Left renal pelvis (tissue), 4 donors: ENCODE data around the gene LRMDA. TPM values are rescaled to one million over a fixed set of nuclear protein-coding genes. Genes with fewer than 3 reads are reported as not detected.

Experiments
- DNase-seq, 4 donors: peaks; one replicate each; pipeline ENCODE4 v3.0.0-alpha.2; 2013; ENCODE audit warnings: low read depth in 4 of 4, low spot score in 3 of 4
- polyA plus RNA-seq, 4 donors: library from polyadenylated mRNA; unstranded; fragments of 120-200 nt; gene quantifications; one replicate each; pipeline ENCODE4 v1.2.1, GENCODE V29; 2013; ENCODE audit not compliant: insufficient read length in 4 of 4

Gene LRMDA
- polyA plus RNA-seq, 4 donors, result 7.8 to 23.9 (median 16.5) TPM

DNA sequence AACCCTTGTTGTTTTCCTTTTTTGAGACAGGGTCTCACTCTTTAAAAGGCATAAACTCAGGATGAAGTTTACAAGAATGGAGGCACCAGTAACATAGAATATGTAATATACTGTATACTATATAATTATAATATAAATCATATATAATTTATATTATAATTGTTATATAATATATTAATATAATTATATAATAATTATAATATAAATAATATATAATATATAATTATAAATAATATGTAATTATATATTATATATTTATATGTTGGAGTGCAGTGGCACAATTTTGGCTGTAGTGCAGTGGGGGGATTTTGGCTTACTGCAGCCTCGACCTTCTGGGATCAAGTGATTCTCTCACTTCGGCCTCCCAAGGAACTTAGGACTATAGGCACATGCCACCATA, 96.1 kb downstream of the LRMDA start:
- no peak for DNase-seq

DNA sequence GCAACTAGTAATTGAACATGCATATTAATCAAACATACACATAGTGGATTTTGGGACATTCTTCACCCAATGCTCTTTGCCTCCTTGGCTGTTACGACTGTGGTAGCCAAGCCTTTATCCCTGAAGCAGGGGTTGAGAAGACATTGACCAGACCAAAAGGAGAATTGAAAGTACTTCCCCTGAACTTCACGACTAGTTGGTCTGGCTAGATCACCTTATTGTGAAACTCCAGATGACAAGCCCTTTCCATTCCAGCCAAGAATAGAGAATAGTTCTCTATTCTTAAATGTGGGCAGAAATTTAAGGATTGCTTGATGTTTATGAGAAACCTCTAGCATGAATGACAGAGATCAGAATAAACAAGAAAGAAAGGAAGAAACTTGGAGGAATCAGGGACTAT, 97.0 kb downstream of the LRMDA start:
- no peak for DNase-seq

DNA sequence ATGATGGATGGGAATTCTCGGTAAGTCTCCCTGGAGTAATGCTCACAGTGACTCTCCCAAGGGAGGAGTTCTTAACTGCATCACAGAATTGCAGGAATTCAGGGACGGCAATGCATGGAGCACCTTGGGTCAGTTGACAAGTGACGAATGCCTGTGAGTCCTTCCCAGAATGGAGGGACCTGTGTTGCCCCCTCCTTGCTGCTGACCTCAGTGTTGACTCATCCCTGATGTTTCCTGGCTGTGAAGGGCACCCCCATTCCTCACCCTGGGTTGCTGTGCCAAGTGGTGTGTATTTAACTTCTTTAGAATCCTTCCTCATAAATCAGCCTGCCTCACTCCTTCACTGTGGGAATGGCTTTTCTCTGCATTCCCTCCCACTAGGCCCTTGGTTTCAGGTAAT, 98.9 kb downstream of the LRMDA start:
- DNase-seq, result peak in 1 of 4 donors; percentile 23

DNA sequence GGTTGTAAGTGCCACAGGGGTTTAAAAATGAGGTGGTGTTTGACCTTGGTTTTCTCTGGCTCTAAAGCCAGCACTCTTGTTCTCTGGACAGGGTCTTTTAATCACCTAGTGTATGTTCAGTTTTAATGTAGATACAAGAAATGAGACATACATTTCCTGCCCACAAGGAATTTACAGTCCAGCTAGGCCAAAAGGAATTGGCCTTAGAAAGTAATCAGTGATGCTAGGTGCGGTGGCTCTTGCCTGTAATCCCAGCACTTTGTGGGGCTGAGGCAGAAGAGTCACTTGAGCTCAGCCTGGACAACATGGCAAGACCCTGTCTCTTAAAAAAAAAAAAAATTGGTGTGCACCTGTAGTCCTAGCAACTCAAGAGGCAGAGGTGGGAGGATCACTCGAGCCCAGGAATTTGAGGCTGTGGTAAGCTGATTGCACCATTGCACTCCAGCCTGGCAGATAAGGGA, 100.2 kb downstream of the LRMDA start:
- no peak for DNase-seq

DNA sequence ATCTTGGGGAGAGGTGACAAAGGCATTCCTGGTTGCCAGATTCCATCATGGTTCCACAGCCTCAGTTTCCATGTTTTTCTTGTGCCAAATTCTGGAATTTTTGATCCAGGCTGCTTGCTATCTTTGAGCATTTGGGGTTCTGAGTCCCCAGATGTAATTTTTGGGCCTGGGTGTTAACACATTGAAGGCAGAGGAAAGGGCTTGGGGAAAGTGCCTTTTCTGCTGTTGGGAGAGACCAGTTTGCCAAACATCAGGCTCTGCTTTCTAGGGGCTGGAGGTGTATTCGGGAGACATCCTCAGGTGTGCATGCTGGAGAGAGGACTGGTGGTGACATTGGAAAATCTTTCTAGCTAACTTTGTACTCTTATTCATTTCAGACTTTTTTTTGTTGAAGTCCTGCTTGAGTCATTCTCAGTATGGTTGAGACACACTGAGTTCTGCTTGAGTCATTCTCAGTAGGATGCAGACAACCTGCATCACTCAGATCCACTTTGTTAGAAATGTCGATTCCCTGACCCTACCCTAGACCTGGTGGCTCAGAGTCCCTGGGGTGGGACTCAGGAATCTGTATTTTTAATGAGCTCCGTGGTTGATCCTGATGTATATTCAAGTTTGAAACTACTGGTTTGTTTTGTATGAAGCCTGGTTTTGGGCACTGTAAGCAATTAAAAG, 101.0 kb downstream of the LRMDA start:
- no peak for DNase-seq

DNA sequence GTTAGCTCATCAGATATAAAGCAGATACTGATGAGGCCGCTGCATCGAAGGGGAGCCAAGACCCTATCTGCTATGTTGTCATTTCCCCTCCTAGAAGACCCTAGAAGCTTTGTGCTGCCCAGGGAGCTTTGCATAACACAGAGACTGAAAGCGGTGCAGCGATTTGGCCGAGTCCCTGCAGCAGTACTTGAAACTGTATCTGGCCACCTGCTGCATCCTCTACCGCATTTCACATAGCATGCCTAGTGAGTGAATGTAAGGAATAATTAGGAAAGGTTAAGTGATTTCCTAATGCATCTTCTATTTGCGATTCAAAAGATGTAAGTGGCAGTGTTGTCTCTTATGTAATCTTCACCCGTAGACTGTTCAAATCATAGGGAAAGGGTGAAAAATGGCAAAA, 106.7 kb downstream of the LRMDA start:
- no peak for DNase-seq

DNA sequence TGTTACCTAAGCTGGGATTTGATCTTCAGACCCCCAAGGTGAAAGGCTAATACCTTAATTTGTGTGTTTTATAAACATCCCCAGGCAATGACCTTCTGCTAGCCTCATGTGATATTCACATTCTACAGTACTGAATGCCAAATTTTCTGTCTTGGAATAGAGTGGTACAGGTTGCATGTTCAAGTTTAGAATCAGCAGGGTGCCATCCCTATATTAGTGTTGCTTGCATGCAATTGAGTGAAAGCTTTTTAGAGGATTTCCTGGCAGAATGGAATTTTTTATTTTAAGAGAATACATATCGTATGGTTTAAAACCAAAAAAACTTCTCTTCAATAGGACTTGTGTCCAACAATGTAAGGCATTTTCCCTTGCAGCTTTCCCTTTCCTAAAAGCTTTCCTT, 107.3 kb downstream of the LRMDA start:
- DNase-seq, result no peak

DNA sequence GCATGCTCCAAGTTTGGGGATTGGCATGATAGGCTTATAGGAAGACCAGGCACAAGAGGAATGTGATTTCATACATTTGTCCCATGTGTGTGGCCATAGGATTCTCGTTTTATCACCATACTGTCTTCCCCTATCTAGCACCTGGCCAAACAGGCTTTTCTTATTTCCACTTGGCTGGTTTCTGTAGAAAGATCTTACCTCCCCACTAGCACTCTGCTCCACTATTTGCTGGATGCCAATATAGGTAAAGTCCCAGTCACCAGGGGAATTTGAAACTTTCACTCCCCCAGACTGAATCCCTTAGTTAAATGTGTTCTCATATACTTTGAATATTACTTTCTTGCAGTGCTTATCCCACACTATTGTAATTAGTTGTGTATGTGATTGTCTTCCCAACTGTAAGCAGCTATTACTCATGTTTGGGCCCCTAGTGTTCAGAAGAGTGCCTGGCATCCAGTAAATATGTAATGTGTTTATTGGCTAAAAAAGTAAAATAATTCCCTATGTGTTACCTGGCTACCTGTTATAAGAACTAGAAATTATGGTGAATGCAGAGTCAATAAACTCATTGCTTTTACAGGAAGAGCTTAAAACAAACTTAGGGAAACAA, 109.0 kb downstream of the LRMDA start:
- DNase-seq, result no peak

DNA sequence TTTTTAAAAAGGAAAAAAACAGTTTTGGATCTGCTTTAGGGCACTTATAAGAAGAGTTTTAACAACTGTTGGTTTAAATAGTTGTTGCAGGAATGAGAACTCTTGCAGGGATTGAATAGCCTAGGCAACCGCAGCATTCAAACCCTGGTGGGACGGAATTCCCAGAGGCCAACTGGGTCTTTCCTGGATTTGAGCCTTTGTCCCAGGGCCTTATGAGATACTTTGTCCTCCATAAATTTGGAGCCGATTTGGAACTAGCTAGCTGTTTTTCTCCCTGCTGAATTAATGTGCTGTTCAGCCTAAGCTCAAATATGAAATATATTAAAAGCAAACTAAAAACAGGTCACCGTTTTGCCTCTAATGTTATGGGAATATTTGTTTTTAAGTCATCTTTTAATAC, 109.6 kb downstream of the LRMDA start:
- DNase-seq, result no peak

DNA sequence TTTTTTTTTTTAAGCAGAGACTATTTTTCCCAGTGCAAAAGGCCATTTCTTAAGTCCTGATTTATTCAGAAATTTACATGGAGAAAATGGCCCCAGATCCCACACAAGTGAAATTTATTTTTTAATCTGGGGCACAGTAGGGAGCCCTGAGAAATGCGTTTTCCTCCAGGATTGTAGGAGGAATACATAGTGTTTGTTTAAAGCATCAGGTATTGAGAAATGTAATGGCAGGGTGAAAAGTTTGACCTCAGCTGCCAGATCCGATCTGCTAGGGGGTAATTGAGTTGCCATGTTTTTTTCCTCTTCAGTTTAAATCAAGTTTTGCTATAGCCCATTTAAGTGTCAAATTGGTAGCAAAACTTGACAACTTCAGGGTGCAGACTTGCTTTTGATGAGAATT, 110.0 kb downstream of the LRMDA start:
- no peak for DNase-seq

DNA sequence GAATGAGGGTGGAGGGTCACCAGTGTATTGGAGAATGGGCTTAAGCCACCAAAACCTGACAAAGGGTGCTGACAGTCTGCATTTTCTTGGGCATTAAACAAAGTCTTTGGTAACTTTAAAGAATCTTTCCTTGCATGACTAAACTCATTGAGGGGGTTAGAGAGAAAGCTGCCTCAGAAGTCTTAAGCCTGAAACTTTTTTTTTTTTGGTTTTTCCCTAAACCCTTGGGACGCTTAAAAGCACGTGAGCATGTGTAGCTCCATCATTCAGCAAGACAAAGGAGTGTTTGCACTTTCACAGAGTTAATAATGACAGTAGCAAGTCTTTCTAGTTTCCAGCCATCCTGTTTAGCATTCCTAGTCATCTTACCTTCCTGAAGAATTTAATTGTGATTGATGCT, 110.7 kb downstream of the LRMDA start:
- no peak for DNase-seq

DNA sequence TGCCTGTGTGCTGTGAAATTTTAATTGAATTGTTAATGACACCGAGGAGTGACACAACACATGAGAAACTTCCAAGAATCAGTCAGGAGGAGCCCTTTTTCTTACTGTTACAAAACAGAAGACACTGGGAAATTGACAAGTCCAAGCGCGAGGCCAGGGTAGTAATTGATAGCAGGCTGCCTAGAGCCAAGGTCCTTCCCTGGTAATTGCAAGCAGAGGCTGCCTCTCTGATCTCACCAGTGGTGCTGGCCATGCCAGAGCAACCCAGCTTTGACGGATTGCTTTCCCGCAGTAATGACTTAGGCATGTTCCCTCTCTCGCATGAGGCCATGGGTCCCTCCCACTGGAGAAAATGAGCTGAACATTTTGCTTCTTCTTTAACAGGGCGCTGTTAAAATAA, 111.5 kb downstream of the LRMDA start:
- DNase-seq, result peak in 1 of 4 donors; percentile 40

DNA sequence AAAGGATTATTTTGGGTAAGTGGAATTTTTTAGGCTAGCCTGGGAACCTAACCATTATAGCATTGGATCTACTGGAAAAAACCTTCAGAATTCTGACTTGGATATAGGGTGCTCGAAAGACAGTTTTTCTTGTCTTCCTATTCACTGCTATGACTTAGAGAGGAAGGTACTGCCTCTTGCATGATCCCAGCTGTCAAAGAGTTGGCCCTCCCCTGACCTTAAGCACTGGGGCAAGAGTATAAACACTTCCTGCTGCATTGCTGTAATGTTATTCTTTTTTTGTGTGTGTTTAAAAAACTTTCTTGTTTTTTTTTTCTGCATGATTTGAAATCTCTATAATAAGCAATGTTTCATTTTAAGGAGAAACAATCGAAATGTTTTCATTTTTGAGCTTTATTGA, 113.0 kb downstream of the LRMDA start:
- DNase-seq, result no peak

DNA sequence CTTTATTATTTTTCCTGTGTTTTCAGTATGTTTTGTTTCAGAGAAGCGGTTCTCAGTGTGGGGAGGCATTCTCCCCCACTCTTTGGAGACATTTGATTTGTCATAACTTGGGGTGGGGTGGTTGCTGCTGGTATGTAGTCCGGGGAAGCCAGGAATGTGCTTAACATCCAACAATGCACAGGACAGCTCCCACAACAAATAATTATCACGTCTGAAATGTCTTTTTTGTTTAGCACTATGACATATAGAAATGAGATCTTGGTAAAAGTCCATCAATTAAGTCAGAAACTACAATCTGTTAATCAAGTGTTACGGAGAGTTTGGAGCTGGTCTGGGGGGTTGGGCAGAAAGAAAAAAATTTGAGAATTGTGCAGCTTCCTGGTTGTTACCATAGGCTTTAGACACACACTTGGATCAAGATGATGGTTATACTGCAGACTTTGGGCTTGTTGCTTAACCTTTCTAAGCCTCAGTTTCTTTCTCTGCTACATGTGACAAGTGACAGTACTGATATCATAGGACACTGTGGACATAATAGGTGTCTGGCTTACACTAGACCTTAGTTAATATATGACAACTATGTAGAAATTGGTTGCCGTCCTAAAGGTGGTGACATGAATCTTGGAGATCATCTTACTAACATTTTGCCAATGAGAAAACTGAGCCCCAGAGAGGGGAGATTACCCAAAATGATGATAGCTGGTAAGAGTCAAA, 113.7 kb downstream of the LRMDA start:
- DNase-seq, result no peak

DNA sequence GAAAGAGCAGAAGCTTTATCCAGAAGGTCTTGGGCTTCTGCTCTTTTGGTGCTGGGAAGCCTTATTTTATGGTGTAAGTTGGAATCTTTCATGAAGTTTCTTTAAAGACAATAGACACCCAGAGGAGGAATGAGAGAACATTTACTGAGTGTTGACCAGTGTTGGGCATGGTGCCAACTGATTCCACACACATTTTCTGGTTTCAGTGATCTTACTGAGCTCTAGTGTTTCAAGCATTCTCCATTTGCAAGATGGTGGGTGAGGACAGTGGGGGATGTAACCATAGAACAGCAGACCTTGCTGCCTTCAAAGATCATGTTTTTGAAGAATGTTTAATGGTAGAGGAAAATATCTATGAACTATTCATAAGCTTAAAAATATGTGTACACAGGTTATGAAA, 114.6 kb downstream of the LRMDA start:
- no peak for DNase-seq

DNA sequence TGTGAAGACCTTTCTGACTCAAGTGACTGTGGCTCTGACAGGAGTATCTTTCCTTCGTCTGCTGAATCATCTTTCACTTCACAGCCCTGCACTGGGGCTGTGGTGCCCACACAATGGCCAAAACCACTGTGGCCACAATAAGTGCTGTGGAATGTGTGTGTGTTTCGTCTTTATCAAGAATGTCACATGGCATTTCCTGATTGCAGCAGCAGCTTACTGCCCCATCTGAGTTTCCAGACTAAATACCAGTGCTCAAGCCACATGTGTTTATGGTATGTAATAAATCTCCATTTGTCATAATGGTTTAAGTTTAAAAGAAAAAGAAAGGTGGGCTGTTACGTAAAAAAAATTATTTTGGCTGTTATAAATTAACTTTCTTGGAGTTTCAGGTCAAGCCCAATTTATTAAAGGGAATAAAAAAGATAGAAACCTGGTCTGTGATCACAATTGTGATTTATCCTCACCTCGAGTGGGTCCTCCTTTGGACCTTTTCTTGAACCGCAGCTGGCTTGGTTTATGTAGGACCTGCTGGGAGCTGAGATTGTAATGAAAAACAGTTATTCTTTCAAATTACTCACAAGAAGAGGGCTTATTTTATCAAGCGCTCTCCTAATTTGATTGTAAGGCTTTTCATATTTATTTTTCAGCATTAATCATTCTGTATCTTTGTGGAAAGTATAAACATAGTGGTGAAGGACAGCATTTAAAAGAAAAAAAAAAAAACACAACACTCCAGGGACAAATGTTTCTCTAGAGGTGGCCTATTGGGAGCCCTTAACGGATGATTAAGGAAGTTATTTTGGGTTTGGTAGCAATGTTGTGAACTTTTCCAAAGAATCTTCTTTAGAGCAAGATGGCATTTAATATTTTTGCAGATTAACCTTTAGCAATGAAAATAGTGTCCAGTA, 116.2 kb downstream of the LRMDA start:
- DNase-seq, result no peak

DNA sequence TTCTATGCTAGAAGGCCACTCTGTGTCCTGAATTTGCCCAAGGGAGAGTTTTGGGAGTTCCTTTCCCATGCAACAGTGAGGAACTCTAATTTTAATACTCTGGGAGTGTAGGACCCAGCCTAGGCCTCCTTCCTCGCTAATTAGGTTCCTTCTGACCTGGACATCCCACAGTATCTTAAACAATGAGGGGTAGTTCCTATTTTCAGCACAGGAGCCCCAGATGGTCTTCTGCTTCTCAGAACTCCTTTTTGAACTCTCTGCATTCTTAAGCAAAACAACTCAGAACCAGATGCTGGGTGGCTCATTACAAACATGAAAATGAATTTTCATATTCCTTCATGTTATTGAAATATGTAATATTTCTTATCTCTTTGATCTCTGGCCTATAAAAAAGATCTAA, 116.9 kb downstream of the LRMDA start:
- no peak for DNase-seq

DNA sequence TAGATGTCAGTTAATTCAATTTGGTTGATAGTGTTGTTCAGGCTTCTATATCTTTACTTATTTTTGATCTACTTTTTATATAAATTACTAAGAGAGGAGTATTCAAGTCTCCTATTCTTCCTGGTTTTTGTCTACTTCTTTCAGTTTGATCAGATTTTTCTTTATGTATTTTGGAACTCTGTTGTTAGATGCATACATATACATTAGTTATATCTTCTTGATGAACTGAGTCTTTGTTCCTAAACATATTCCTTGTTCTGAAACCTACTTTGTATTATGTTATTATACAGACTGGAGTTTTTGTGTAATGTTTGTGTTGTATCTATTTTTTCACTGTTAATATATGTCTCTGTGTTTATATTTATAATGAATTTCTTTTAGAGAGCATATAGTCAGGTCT, 118.8 kb downstream of the LRMDA start:
- DNase-seq, result no peak

DNA sequence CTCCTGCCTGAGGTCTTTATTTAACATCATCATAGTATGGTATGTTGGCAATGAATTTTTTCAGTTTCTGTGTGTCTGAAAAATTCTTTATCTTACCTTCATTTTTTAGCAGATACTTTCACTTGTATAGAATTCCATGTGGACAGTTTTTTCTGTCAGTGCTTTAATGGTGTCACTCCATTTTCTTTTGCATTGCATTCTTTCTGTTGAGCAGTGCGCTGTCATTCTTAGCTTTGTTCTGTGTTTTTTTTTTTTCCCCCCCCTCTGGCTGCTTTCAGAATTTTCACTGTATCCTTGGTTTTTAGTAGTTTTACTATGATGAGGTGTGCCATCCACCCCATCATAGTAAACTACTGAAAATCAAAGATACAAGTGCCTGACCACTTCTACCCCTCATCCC, 120.7 kb downstream of the LRMDA start:
- no peak for DNase-seq

DNA sequence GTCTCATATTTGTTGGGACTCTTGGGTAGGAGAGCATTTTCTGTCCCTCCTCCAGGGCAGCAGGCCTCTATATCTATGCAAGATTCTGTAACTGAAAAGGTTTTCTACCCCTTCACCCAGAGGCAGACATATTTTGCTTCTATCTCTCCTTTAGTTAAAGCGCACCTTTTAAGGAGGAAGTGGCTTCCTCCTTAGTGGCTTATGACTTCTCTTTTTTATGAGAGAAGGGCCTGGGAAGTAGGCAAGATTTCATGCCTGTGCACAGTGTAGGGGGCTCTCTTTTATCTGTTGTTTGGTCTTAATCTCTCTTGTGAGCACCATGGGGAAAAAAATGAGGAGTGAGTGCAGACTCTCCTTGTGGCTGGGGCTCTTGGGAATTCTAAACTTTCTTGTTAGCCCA, 122.1 kb downstream of the LRMDA start:
- no peak for DNase-seq

DNA sequence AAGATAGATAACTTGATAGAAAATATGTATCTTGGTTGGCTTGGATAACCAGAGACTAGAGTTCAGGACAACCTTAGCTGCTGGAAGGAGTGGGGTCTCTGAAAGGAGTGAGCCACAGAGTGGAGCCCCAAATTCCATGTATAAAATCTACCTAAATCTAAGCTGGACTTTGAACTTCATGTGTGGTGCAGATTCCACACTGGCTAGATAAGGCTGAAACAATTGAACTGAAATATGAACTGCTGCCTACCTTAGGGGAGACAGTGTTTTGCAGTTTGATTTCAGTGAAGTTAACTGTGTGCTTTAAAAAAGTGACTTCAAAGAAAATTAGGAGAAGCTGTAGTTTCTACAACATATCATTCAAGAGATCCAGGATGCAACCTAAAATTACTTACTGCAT, 123.9 kb downstream of the LRMDA start:
- no peak for DNase-seq
